Osteoblast (primary cell): ENCODE data around the gene NPAS3. TPM values are rescaled to one million over a fixed set of nuclear protein-coding genes. Genes with fewer than 3 reads are reported as not detected.

ENCODE experiments used
- DNase-seq: peaks from one replicate; pipeline ENCODE4 v3.0.0; 2011; ENCODE audit warnings: low spot score, mixed read lengths; ENCODE audit not compliant: insufficient read length; ENCODE audit errors: missing footprints
- H2AFZ ChIP-seq: 2 replicates; pipeline ENCODE4 v1.6.0; 2011; ENCODE audit warnings: mild to moderate bottlenecking, low read length
- H3K27ac ChIP-seq: 2 replicates; pipeline ENCODE4 v1.5.1; 2011; ENCODE audit warnings: mild to moderate bottlenecking, low read depth, low read length, moderate library complexity
- H3K27me3 ChIP-seq: 2 replicates; pipeline ENCODE4 v1.6.0; 2012; ENCODE audit warnings: mild to moderate bottlenecking, control low read depth, inconsistent platforms, low read length, moderate library complexity; ENCODE audit not compliant: insufficient read depth
- H3K36me3 ChIP-seq: 2 replicates; pipeline ENCODE4 v1.5.1; 2011; ENCODE audit warnings: mild to moderate bottlenecking, low read length, control low read depth, moderate library complexity; ENCODE audit not compliant: insufficient read depth
- H3K4me1 ChIP-seq: 2 replicates; pipeline ENCODE4 v1.5.1; 2011; ENCODE audit warnings: mild to moderate bottlenecking, low read length, control low read depth, moderate library complexity; ENCODE audit not compliant: insufficient read depth
- H3K4me2 ChIP-seq: 2 replicates; pipeline ENCODE4 v1.6.0; 2011; ENCODE audit warnings: mild to moderate bottlenecking, low read length; ENCODE audit not compliant: insufficient read depth
- H3K4me3 ChIP-seq: fragments of 200-600 bp; sonication (generic); 3 replicates; pipeline ENCODE4 v1.5.1; 2012; ENCODE audit warnings: mild to moderate bottlenecking, low read length, inconsistent platforms; ENCODE audit not compliant: insufficient read depth
- H3K79me2 ChIP-seq: 2 replicates; pipeline ENCODE4 v1.6.0; 2012; ENCODE audit warnings: mild to moderate bottlenecking, low read length, control low read depth, inconsistent platforms; ENCODE audit not compliant: insufficient read depth
- H3K9me3 ChIP-seq: 2 replicates; pipeline ENCODE4 v1.5.1; 2011; ENCODE audit warnings: low read depth, low read length, control low read depth
- H4K20me1 ChIP-seq: 2 replicates; pipeline ENCODE4 v1.6.0; 2012; ENCODE audit warnings: mild to moderate bottlenecking, low read length, control low read depth; ENCODE audit not compliant: insufficient read depth
- CTCF ChIP-seq: IDR thresholded peaks from 2 replicates; pipeline ENCODE4 v1.5.1; 2011; ENCODE audit warnings: mild to moderate bottlenecking, low read depth, low read length, moderate library complexity; ENCODE audit errors: extremely low read depth
- total RNA-seq: library from RNA; depleted of rRNA; stranded (reverse); fragments of >200 nt; gene quantifications from 2 replicates; pipeline ENCODE4 v1.2.3, GENCODE V29; 2012

Gene NPAS3
- total RNA-seq, 1 donor: 0.72 TPM

GRCh38 chr14:33622496-33622895, 683.8 kb downstream of the NPAS3 start:
- Histone ChIP-seq H3K36me3 (no peaks in the 10 kb centered on the region), H2AFZ (no peak overlapping the region), H3K27me3 (no peaks in the 10 kb centered on the region), H3K9me3 (no peaks in the 10 kb centered on the region), H3K4me1 (no peaks in the 10 kb centered on the region), H3K27ac (no peak overlapping the region), H4K20me1 (no peaks in the 10 kb centered on the region), H3K4me2 (no peak overlapping the region), H3K4me3 (no peak overlapping the region), H3K79me2 (no peaks in the 10 kb centered on the region)
- TF ChIP-seq CTCF: no peak
- no peak for DNase-seq

- DNase-seq: no peak
- no peak overlapping the region for H2AFZ ChIP-seq
- no peak for TF ChIP-seq CTCF
- H3K79me2 ChIP-seq: no peaks in the 10 kb centered on the region
- H3K36me3 ChIP-seq: no peaks in the 10 kb centered on the region
- H4K20me1 ChIP-seq: no peaks in the 10 kb centered on the region
- no peak overlapping the region for H3K27ac ChIP-seq
- no peaks in the 10 kb centered on the region for H3K27me3 ChIP-seq
- no peak overlapping the region for H3K4me2 ChIP-seq
- H3K9me3 ChIP-seq: no peaks in the 10 kb centered on the region
- H3K4me1 ChIP-seq: no peaks in the 10 kb centered on the region
- no peak overlapping the region for H3K4me3 ChIP-seq
Observed at GRCh38 chr14:33629792-33630191, 691.1 kb downstream of the NPAS3 start.

- Histone ChIP-seq H4K20me1 (no peaks in the 10 kb centered on the region), H3K27me3 (peaks cover 2% of the 10 kb centered on the region), H3K27ac (no peak overlapping the region), H3K79me2 (no peaks in the 10 kb centered on the region), H3K4me3 (no peak overlapping the region), H3K9me3 (no peaks in the 10 kb centered on the region), H3K36me3 (no peaks in the 10 kb centered on the region), H3K4me1 (no peaks in the 10 kb centered on the region), H3K4me2 (no peak overlapping the region), H2AFZ (no peak overlapping the region)
- no peak for TF ChIP-seq CTCF
- no peak for DNase-seq
Observed at GRCh38 chr14:33631021-33631420, 692.3 kb downstream of the NPAS3 start.

- Histone ChIP-seq H3K36me3 (no peaks in the 10 kb centered on the region), H3K27ac (no peak overlapping the region), H3K4me3 (no peak overlapping the region), H3K79me2 (no peaks in the 10 kb centered on the region), H2AFZ (no peak overlapping the region), H4K20me1 (no peaks in the 10 kb centered on the region), H3K27me3 (peaks cover 2% of the 10 kb centered on the region), H3K4me2 (no peak overlapping the region), H3K9me3 (no peaks in the 10 kb centered on the region), H3K4me1 (no peaks in the 10 kb centered on the region)
- no peak for TF ChIP-seq CTCF
- DNase-seq: no peak
Observed at GRCh38 chr14:33631441-33631840, 692.8 kb downstream of the NPAS3 start.
